Breast epithelium (tissue), 3 donors: ENCODE results near the gene ABR.

ENCODE experiments used
- CTCF ChIP-seq, 3 donors: fragments of 450-650 bp; IDR thresholded peaks; one replicate each; pipeline ENCODE4 v1.5.1; 2016 to 2017; ENCODE audit warnings: antibody characterized with exemption in 3 of 3, mild to moderate bottlenecking in 3 of 3, moderate library complexity in 3 of 3
- POLR2A ChIP-seq: fragments of 450-650 bp; IDR thresholded peaks from one replicate; pipeline ENCODE4 v1.6.1; 2016; ENCODE audit warnings: antibody characterized with exemption, mild to moderate bottlenecking, moderate library complexity
- POLR2AphosphoS5 ChIP-seq, 3 donors: sonication (generic); formaldehyde crosslinking; IDR thresholded peaks; one replicate each; pipeline ENCODE4 v1.6.1; 2017; ENCODE audit warnings: antibody characterized with exemption in 3 of 3

GRCh38 chr17:1119924-1120323 is 59.9 kb downstream of the ABR start:
- TF ChIP-seq CTCF (IDR thresholded peaks at IDR 0.05), result no peak
- no peak for TF ChIP-seq POLR2A
- TF ChIP-seq POLR2AphosphoS5 (IDR thresholded peaks at IDR 0.05), result no peak
